ENCODE results near the gene GLIS1. TPM values are rescaled to one million over a fixed set of nuclear protein-coding genes. Genes with fewer than 3 reads are reported as not detected.

The GLIS1 gene
- total and polyA plus RNA-seq, 2 experiments from 2014 or later = 0.26 to 0.31 TPM

- H3K36me3 Mint-ChIP-seq (ENCODE audit: low read depth) = no peaks in the 10 kb centered on the region
- no peak overlapping the region for H3K27ac Mint-ChIP-seq
- Histone ChIP-seq H3K79me2 (replicated peaks; ENCODE audit: insufficient read depth) (no peaks in the 10 kb centered on the region), H3K4me1 (ENCODE audit: insufficient read depth) (peaks cover 17% of the 10 kb centered on the region; the same call in 1 of the 2 replicates), H3F3A (replicated peaks; ENCODE audit: low read depth) (no peaks in the 10 kb centered on the region), H3K4me3 (no peak overlapping the region), H3K36me3 (ENCODE audit: insufficient read depth) (no peaks in the 10 kb centered on the region), H4K20me1 (replicated peaks; ENCODE audit: insufficient read depth) (no peaks in the 10 kb centered on the region), H3K27ac (ENCODE audit: low read depth) (no peak overlapping the region), H3K9me2 (ENCODE audit: insufficient read depth) (no peaks in the 10 kb centered on the region), H3K4me2 (no peak overlapping the region), H2AFZ (no peak overlapping the region), H3K27me3 (ENCODE audit: insufficient read depth) (no peaks in the 10 kb centered on the region)
- H3K9me3 Mint-ChIP-seq = no peaks in the 10 kb centered on the region
- no peak overlapping the region for H3K4me3 Mint-ChIP-seq
- no peak for TF ChIP-seq NANOG (IDR thresholded peaks at IDR 0.05; ENCODE audit: borderline replicate concordance)
- peak; percentile 50 to 81 for TF ChIP-seq CTCF (conservative IDR thresholded peaks at IDR 0.05; ENCODE audit: low read depth in 2 of 2)
- H3K4me1 Mint-ChIP-seq = peaks cover 41% of the 10 kb centered on the region
- ATAC-seq = peak; percentile 36
- peaks cover 29% of the 10 kb centered on the region for H3K27me3 Mint-ChIP-seq (ENCODE audit: insufficient read depth, low read depth, poor library complexity)
- DNase-seq (ENCODE audit: low spot score) = peak; percentile 72
Measured at GRCh38 chr1:53683986-53684740, 54.8 kb downstream of the GLIS1 start.

DNA sequence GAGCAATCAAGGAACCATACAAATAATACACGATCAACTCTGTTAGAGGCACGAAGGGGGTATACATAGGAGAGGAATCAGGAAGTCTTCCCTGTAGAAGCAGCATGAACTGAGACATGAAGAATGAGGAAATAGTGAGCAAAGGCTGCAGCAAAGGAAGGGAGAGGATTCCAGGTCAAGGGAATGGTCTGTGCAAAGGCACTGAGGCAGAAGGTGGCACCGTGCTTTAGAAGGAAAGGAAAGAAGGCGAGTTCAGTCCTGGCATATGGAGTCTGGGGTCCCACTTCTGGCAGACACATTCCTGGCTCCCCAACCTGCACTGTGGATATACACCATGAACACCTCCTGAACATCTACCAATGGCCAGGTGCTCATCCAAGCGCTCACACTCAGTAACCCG lies 56.1 kb downstream of the GLIS1 start:
- H3K9me2 ChIP-seq (ENCODE audit: insufficient read depth) = no peaks in the 10 kb centered on the region
- no peaks in the 10 kb centered on the region for H3K79me2 ChIP-seq (replicated peaks; ENCODE audit: insufficient read depth)
- H3K27ac ChIP-seq (ENCODE audit: low read depth) = no peak overlapping the region
- H3K27me3 ChIP-seq (ENCODE audit: insufficient read depth) = no peaks in the 10 kb centered on the region
- peaks cover 17% of the 10 kb centered on the region; the same call in 1 of the 2 replicates for H3K4me1 ChIP-seq (ENCODE audit: insufficient read depth)
- H3K36me3 ChIP-seq (ENCODE audit: insufficient read depth) = no peaks in the 10 kb centered on the region
- H3K36me3 Mint-ChIP-seq (ENCODE audit: low read depth) = no peaks in the 10 kb centered on the region
- no peak overlapping the region for H3K4me3 Mint-ChIP-seq
- H2AFZ ChIP-seq = no peak overlapping the region
- H3K4me3 ChIP-seq = no peak overlapping the region
- ATAC-seq = no peak
- H3F3A ChIP-seq (replicated peaks; ENCODE audit: low read depth) = no peaks in the 10 kb centered on the region
- H3K27me3 Mint-ChIP-seq (ENCODE audit: insufficient read depth, low read depth, poor library complexity) = peaks cover 25% of the 10 kb centered on the region
- H3K9me3 Mint-ChIP-seq = no peaks in the 10 kb centered on the region
- no peak overlapping the region for H3K4me2 ChIP-seq
- H4K20me1 ChIP-seq (replicated peaks; ENCODE audit: insufficient read depth) = no peaks in the 10 kb centered on the region
- no peak overlapping the region for H3K27ac Mint-ChIP-seq
- DNase-seq (ENCODE audit: low spot score) = no peak
- H3K4me1 Mint-ChIP-seq = peaks cover 32% of the 10 kb centered on the region
- TF ChIP-seq POLR2AphosphoS5 (IDR thresholded peaks at IDR 0.05; ENCODE audit: low read depth) (no peak), NANOG (IDR thresholded peaks at IDR 0.05; ENCODE audit: borderline replicate concordance) (no peak), EZH2 (IDR thresholded peaks at IDR 0.05; ENCODE audit: low read depth, unreplicated experiment) (no peak), STAT1 (IDR thresholded peaks at IDR 0.05; ENCODE audit: unreplicated experiment) (no peak), CTCF (conservative IDR thresholded peaks at IDR 0.05; ENCODE audit: low read depth in 2 of 2) (no peak)
- TF ChIP-seq, protein P1, sequence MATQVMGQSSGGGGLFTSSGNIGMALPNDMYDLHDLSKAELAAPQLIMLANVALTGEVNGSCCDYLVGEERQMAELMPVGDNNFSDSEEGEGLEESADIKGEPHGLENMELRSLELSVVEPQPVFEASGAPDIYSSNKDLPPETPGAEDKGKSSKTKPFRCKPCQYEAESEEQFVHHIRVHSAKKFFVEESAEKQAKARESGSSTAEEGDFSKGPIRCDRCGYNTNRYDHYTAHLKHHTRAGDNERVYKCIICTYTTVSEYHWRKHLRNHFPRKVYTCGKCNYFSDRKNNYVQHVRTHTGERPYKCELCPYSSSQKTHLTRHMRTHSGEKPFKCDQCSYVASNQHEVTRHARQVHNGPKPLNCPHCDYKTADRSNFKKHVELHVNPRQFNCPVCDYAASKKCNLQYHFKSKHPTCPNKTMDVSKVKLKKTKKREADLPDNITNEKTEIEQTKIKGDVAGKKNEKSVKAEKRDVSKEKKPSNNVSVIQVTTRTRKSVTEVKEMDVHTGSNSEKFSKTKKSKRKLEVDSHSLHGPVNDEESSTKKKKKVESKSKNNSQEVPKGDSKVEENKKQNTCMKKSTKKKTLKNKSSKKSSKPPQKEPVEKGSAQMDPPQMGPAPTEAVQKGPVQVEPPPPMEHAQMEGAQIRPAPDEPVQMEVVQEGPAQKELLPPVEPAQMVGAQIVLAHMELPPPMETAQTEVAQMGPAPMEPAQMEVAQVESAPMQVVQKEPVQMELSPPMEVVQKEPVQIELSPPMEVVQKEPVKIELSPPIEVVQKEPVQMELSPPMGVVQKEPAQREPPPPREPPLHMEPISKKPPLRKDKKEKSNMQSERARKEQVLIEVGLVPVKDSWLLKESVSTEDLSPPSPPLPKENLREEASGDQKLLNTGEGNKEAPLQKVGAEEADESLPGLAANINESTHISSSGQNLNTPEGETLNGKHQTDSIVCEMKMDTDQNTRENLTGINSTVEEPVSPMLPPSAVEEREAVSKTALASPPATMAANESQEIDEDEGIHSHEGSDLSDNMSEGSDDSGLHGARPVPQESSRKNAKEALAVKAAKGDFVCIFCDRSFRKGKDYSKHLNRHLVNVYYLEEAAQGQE (IDR thresholded peaks at IDR 0.05; ENCODE audit: unreplicated experiment) = no peak

Data from GM23338 (cell line).